ENCODE measurements around the gene GDPD5. TPM values are rescaled to one million over a fixed set of nuclear protein-coding genes. Genes with fewer than 3 reads are reported as not detected.

GDPD5 gene
- total and polyA plus RNA-seq, 4 donors = 6.2 to 24.7 (median 12.0) TPM

- Histone ChIP-seq H3K36me3 (ENCODE audit: control insufficient read depth in 4 of 4, insufficient read depth in 4 of 4, low read length in 4 of 4) (no peaks in the 10 kb centered on the region), H3K27me3 (ENCODE audit: control insufficient read depth in 3 of 3, insufficient read depth in 3 of 3, low read length in 2 of 3) (no peaks in the 10 kb centered on the region), H3K9me3 (ENCODE audit: control insufficient read depth in 4 of 4, insufficient read depth in 3 of 4, low read length in 3 of 4) (no peaks in the 10 kb centered on the region), H3K4me3 (no peak overlapping the region), H3K9ac (ENCODE audit: insufficient read depth in 1 of 2, low read length in 2 of 2) (no peak overlapping the region), H3K27ac (ENCODE audit: low read depth in 1 of 2, low read length in 1 of 2) (peak overlapping the region in 1 of 2 donors; percentile 43), H3K4me1 (ENCODE audit: control insufficient read depth in 5 of 5, insufficient read depth in 5 of 5, low read length in 5 of 5) (peaks cover 0 to 10% (median 0%) of the 10 kb centered on the region in 5 donors)
- ATAC-seq (ENCODE audit: insufficient read depth, low FRiP score) (peak; percentile 24), DNase-seq (no peak)
- 64 to 82% methylated on average over 8 of the region's 8 CpGs for WGBS, 2 donors
- TF ChIP-seq CTCF (IDR thresholded peaks at IDR 0.05; ENCODE audit: control extremely low read depth, extremely low read depth) = no peak
These were observed 26.1 kb downstream of the GDPD5 start for GRCh38 chr11:75499423-75500190.

DNA sequence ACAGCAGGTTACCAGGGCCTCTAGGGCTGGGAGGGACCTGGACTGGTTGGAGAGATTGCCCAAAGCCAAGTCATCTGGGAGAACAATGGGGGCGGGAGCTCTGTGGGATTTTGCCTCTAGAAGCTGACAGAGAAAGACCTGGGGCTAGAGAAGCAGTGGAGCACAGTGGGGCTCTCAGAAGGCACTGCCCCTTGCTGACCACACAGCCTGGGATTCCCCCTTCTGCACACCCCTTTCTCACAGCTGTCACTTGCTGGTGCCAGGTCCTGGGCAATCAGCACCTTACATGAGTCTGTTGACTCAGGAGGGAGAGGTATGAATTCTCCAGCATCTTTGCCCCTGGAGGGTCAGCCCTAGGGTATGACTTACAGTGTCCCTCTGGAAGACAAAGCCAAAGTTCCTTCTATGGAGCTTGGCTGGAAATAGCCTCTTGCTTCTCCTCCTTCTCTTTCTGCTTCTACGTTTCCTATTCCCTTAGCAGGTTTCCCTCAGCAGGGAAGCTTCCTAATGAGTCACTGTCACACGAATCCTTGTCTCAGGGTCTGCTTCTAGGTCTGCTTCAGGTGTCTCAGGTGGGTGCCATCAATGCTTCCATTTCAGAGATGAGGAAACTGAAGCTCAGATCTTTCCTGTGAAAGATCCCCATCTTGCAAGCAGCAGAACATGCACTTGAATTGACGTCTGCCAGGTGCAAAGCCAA is 27.0 kb downstream of the GDPD5 start:
- no peaks in the 10 kb centered on the region for H3K9me3 ChIP-seq (ENCODE audit: control insufficient read depth in 4 of 4, insufficient read depth in 3 of 4, low read length in 3 of 4)
- 80 to 82% methylated on average over 4 of the region's 4 CpGs for WGBS, 2 donors
- no peak overlapping the region for H3K27ac ChIP-seq (ENCODE audit: low read depth in 1 of 2, low read length in 1 of 2)
- no peak for DNase-seq
- H3K4me3 ChIP-seq = no peak overlapping the region
- no peaks in the 10 kb centered on the region for H3K36me3 ChIP-seq (ENCODE audit: control insufficient read depth in 4 of 4, insufficient read depth in 4 of 4, low read length in 4 of 4)
- no peak overlapping the region for H3K9ac ChIP-seq (ENCODE audit: insufficient read depth in 1 of 2, low read length in 2 of 2)
- no peak for ATAC-seq (ENCODE audit: insufficient read depth, low FRiP score)
- H3K27me3 ChIP-seq (ENCODE audit: control insufficient read depth in 3 of 3, insufficient read depth in 3 of 3, low read length in 2 of 3) = no peaks in the 10 kb centered on the region
- H3K4me1 ChIP-seq (ENCODE audit: control insufficient read depth in 5 of 5, insufficient read depth in 5 of 5, low read length in 5 of 5) = peaks cover 0 to 10% (median 0%) of the 10 kb centered on the region in 5 donors
- no peak for TF ChIP-seq CTCF (IDR thresholded peaks at IDR 0.05; ENCODE audit: control extremely low read depth, extremely low read depth)

DNA sequence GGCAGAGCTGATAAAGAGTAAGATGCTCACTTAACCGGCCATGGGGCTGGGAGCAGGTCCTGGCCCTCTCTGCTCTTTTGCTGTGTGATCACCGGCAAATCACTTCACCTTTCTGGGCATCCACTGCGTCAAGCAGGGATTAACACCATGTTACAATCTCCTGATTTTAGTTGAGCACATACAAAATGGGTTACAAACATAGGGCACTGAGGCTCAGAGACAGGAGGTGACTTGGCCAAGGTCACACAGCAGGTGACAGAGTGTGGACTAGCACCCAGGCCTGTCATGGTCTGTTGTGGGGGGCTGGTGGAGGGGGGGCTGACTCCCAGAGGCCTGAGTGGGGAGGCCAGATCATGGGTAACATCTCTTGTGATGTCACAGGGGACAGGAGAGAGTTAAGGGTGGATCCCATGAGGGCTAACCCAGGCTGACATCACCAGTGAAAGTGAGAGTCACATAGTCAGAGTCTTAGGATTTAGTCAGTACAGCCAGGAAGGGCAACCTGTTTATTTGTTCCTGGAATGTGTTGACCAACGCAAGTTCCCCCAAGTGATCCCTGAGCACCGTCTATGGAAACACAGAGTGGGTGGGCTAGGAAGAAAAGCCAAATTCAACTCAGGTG is 27.8 kb downstream of the GDPD5 start:
- 79 to 93% methylated on average over 5 of the region's 5 CpGs for WGBS, 2 donors
- H3K27ac ChIP-seq (ENCODE audit: low read depth in 1 of 2, low read length in 1 of 2) = no peak overlapping the region

More for the DNA sequence above, 27.8 kb downstream of the GDPD5 start:
- no peak overlapping the region for H3K9ac ChIP-seq (ENCODE audit: insufficient read depth in 1 of 2, low read length in 2 of 2)
- peaks cover 0 to 10% (median 0%) of the 10 kb centered on the region in 5 donors for H3K4me1 ChIP-seq (ENCODE audit: control insufficient read depth in 5 of 5, insufficient read depth in 5 of 5, low read length in 5 of 5)
- no peaks in the 10 kb centered on the region for H3K36me3 ChIP-seq (ENCODE audit: control insufficient read depth in 4 of 4, insufficient read depth in 4 of 4, low read length in 4 of 4)
- no peaks in the 10 kb centered on the region for H3K27me3 ChIP-seq (ENCODE audit: control insufficient read depth in 3 of 3, insufficient read depth in 3 of 3, low read length in 2 of 3)
- H3K9me3 ChIP-seq (ENCODE audit: control insufficient read depth in 4 of 4, insufficient read depth in 3 of 4, low read length in 3 of 4) = no peaks in the 10 kb centered on the region
- ATAC-seq (ENCODE audit: insufficient read depth, low FRiP score) = no peak
- no peak overlapping the region for H3K4me3 ChIP-seq
- DNase-seq = no peak
- no peak for TF ChIP-seq CTCF (IDR thresholded peaks at IDR 0.05; ENCODE audit: control extremely low read depth, extremely low read depth)
